Measurements from ENCODE around the gene TBC1D32. TPM values are rescaled to one million over a fixed set of nuclear protein-coding genes. Genes with fewer than 3 reads are reported as not detected.
"Not testable (repeated sequence)": the region's sequence is repeated elsewhere in the genome, so short reads cannot be mapped to it uniquely, and the experiment has no call there.

The TBC1D32 gene
- total RNA-seq, 2 experiments from 2014 or later = 9.4 to 9.8 TPM

DNA sequence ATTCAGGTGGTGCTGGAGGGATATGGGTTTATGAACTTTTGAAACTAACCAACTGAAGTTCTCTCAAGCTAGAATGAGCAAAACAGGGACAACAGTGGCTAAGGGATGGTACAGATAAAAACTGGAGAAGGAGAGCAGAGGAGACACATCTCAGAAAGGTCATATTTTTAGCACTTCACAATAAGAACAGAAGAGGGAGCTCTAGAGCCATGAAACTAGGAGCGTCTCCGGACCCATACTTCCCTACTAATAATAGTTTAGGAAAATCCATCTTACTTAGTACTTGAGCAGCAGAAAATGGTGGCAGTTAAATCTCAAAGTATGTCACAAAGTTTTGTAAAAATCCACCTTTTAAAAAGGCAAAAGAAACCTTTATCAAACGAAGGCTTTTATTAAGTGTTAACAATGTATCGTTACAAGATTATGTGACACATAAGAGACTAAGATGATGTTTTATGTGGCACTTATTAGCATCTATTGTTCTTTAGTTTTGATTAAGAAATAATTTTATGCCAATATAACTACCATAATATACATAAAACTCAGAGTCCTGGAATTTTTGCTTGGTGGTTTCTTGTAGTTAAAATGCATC is 278.6 kb downstream of the TBC1D32 start:
- intact Hi-C loops (cut with DNase I, micrococcal nuclease) = loop anchor here (1.0 to 5.0 kb wide), 6 partner anchors 251 to 1475 kb away; no protein-coding TSS in a partner anchor
- CTCF ChIA-PET = no interaction called here
- peak; percentile 39 for ATAC-seq (ENCODE audit: poor library complexity)

GRCh38 chr6:121048593-121048992 is 285.7 kb downstream of the TBC1D32 start:
- POLR2A ChIA-PET; H3K36me3 ChIP-seq (ENCODE audit: insufficient read depth, low read length); H3K4me3 Mint-ChIP-seq; H3K9me3 Mint-ChIP-seq; H3K4me1 Mint-ChIP-seq (ENCODE audit: low read depth); H3K27ac Mint-ChIP-seq; H3K9me3 ChIP-seq (ENCODE audit: control insufficient read depth in 1 of 2, insufficient read depth in 1 of 2, low read length in 2 of 2); H3K4me3 ChIP-seq (ENCODE audit: low read length); H3K27me3 ChIP-seq (ENCODE audit: control insufficient read depth in 1 of 2, insufficient read depth in 2 of 2, low read length in 2 of 2); intact Hi-C loops (cut with DNase I, micrococcal nuclease); CTCF ChIA-PET; H3K27me3 Mint-ChIP-seq; ATAC-seq (ENCODE audit: poor library complexity); H3K4me1 ChIP-seq (ENCODE audit: insufficient read depth, low read length); DNase-seq; H3K27ac ChIP-seq (ENCODE audit: low read depth in 1 of 2, low read length in 2 of 2); H3K36me3 Mint-ChIP-seq (ENCODE audit: low read depth): not testable (repeated sequence)

More for the DNA sequence above, 278.6 kb downstream of the TBC1D32 start:
- Histone ChIP-seq H3K36me3 (ENCODE audit: insufficient read depth, low read length) (no peaks in the 10 kb centered on the region), H3K4me3 (ENCODE audit: low read length) (no peak overlapping the region), H3K9me3 (ENCODE audit: control insufficient read depth in 1 of 2, insufficient read depth in 1 of 2, low read length in 2 of 2) (no peaks in the 10 kb centered on the region), H3K27ac (ENCODE audit: low read depth in 1 of 2, low read length in 2 of 2) (no peak overlapping the region), H3K4me1 (ENCODE audit: insufficient read depth, low read length) (no peaks in the 10 kb centered on the region), H3K27me3 (ENCODE audit: control insufficient read depth in 1 of 2, insufficient read depth in 2 of 2, low read length in 2 of 2) (no peaks in the 10 kb centered on the region)
- POLR2A ChIA-PET = no interaction called here
- Mint-ChIP-seq H3K27ac (no peak overlapping the region), H3K9me3 (no peaks in the 10 kb centered on the region), H3K4me1 (ENCODE audit: low read depth) (no peaks in the 10 kb centered on the region), H3K4me3 (no peak overlapping the region), H3K27me3 (no peaks in the 10 kb centered on the region), H3K36me3 (ENCODE audit: low read depth) (no peaks in the 10 kb centered on the region)
- DNase-seq = peak in 3 of 14 experiments; percentile 34 to 54 (median 47)
- peak; percentile 65 for TF ChIP-seq CTCF (IDR thresholded peaks at IDR 0.05)

DNA sequence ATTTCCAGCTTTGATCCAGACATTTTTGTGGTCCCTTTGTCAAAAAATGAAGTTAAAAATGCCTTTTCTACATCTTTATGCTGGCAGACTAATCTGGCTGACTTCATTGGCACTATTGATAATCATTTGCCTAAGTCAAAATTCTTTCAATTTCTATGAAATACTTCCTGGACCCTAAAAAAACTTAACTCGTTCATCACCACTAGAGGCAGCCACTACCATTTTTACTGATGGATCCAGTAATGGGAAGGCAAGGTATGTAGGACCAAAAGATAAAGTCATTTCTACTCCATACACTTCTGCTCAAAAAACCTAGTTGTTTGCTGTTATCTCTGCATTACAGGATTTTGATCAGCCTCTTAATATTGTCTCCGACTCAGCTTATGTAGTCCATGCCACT is 289.4 kb downstream of the TBC1D32 start:
- H3K27me3 ChIP-seq (ENCODE audit: control insufficient read depth in 1 of 2, insufficient read depth in 2 of 2, low read length in 2 of 2); H3K27ac Mint-ChIP-seq; H3K27me3 Mint-ChIP-seq; H3K36me3 ChIP-seq (ENCODE audit: insufficient read depth, low read length); intact Hi-C loops (cut with DNase I, micrococcal nuclease); H3K36me3 Mint-ChIP-seq (ENCODE audit: low read depth); ATAC-seq (ENCODE audit: poor library complexity); H3K4me1 Mint-ChIP-seq (ENCODE audit: low read depth); H3K9me3 Mint-ChIP-seq; POLR2A ChIA-PET; H3K27ac ChIP-seq (ENCODE audit: low read depth in 1 of 2, low read length in 2 of 2); CTCF ChIA-PET; H3K9me3 ChIP-seq (ENCODE audit: control insufficient read depth in 1 of 2, insufficient read depth in 1 of 2, low read length in 2 of 2); H3K4me3 Mint-ChIP-seq; DNase-seq; H3K4me3 ChIP-seq (ENCODE audit: low read length); H3K4me1 ChIP-seq (ENCODE audit: insufficient read depth, low read length): not testable (repeated sequence)

GRCh38 chr6:121043706-121044105 is 290.6 kb downstream of the TBC1D32 start:
- not testable (repeated sequence) for H3K4me3 Mint-ChIP-seq; ATAC-seq (ENCODE audit: poor library complexity); H3K27me3 Mint-ChIP-seq

DNA sequence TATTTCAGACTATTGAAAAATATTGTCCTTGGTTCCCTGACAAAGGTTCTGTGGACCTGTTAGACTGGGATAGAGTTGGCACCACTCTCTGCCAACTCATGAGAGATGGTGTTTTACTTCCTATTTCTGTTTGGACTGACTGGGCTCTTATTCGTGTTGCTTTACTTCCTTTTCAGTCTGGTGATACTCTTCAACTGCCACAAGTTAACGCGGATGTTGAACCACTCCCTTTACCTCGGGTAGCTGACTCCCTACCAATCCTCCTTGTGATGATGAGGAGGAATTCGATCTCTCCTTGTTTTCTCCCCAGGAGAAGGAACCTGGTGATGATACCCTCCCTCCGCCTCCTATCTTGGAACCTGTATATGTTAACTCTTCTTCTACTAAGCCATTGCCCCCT is 291.1 kb downstream of the TBC1D32 start:
- H3K27ac Mint-ChIP-seq; POLR2A ChIA-PET; H3K9me3 ChIP-seq (ENCODE audit: control insufficient read depth in 1 of 2, insufficient read depth in 1 of 2, low read length in 2 of 2); H3K27me3 Mint-ChIP-seq; intact Hi-C loops (cut with DNase I, micrococcal nuclease); ATAC-seq (ENCODE audit: poor library complexity); H3K36me3 ChIP-seq (ENCODE audit: insufficient read depth, low read length); H3K4me1 Mint-ChIP-seq (ENCODE audit: low read depth); CTCF ChIA-PET; H3K4me1 ChIP-seq (ENCODE audit: insufficient read depth, low read length); H3K27me3 ChIP-seq (ENCODE audit: control insufficient read depth in 1 of 2, insufficient read depth in 2 of 2, low read length in 2 of 2); DNase-seq; H3K4me3 ChIP-seq (ENCODE audit: low read length); H3K27ac ChIP-seq (ENCODE audit: low read depth in 1 of 2, low read length in 2 of 2); H3K4me3 Mint-ChIP-seq; H3K36me3 Mint-ChIP-seq (ENCODE audit: low read depth); H3K9me3 Mint-ChIP-seq: not testable (repeated sequence)

More at GRCh38 chr6:121043706-121044105, 290.6 kb downstream of the TBC1D32 start:
- H3K4me1 ChIP-seq (ENCODE audit: insufficient read depth, low read length); H3K36me3 Mint-ChIP-seq (ENCODE audit: low read depth); H3K4me3 ChIP-seq (ENCODE audit: low read length); H3K4me1 Mint-ChIP-seq (ENCODE audit: low read depth); H3K27ac Mint-ChIP-seq; CTCF ChIA-PET; DNase-seq; H3K9me3 Mint-ChIP-seq; H3K36me3 ChIP-seq (ENCODE audit: insufficient read depth, low read length); H3K27me3 ChIP-seq (ENCODE audit: control insufficient read depth in 1 of 2, insufficient read depth in 2 of 2, low read length in 2 of 2); POLR2A ChIA-PET; intact Hi-C loops (cut with DNase I, micrococcal nuclease); H3K9me3 ChIP-seq (ENCODE audit: control insufficient read depth in 1 of 2, insufficient read depth in 1 of 2, low read length in 2 of 2); H3K27ac ChIP-seq (ENCODE audit: low read depth in 1 of 2, low read length in 2 of 2): not testable (repeated sequence)

Data from CD4-positive, alpha-beta T cell (primary cell).